Measurements from ENCODE around the gene BBS9.

Gene BBS9

GRCh38 chr7:33554576-33554975 lies 425.2 kb downstream of the BBS9 start:
- DNase-seq (ENCODE audit: low spot score) = no peak

- no peak for DNase-seq (ENCODE audit: low spot score)
Observed at GRCh38 chr7:33556472-33556871, 427.1 kb downstream of the BBS9 start.

- DNase-seq (ENCODE audit: low spot score) = no peak
Observed at GRCh38 chr7:33558549-33559323, 429.4 kb downstream of the BBS9 start.

GRCh38 chr7:33559324-33559710 lies 430.0 kb downstream of the BBS9 start:
- no peak for DNase-seq (ENCODE audit: low spot score)

GRCh38 chr7:33562996-33563395 lies 433.6 kb downstream of the BBS9 start:
- no peak for DNase-seq (ENCODE audit: low spot score)

GRCh38 chr7:33563651-33564050 lies 434.3 kb downstream of the BBS9 start:
- DNase-seq (ENCODE audit: low spot score) = no peak

- DNase-seq (ENCODE audit: low spot score) = no peak
Observed at GRCh38 chr7:33578166-33578565, 448.8 kb downstream of the BBS9 start.

- DNase-seq (ENCODE audit: low spot score) = no peak
Observed at GRCh38 chr7:33578881-33579672, 449.7 kb downstream of the BBS9 start.

GRCh38 chr7:33579673-33579960 lies 450.3 kb downstream of the BBS9 start:
- DNase-seq (ENCODE audit: low spot score) = no peak

- DNase-seq (ENCODE audit: low spot score) = no peak
Observed at GRCh38 chr7:33581236-33581635, 451.9 kb downstream of the BBS9 start.

GRCh38 chr7:33582104-33582503 lies 452.7 kb downstream of the BBS9 start:
- DNase-seq (ENCODE audit: low spot score) = no peak

GRCh38 chr7:33582533-33582932 lies 453.2 kb downstream of the BBS9 start:
- DNase-seq (ENCODE audit: low spot score) = no peak

- DNase-seq (ENCODE audit: low spot score) = no peak
Observed at GRCh38 chr7:33589911-33590310, 460.5 kb downstream of the BBS9 start.

- no peak for DNase-seq (ENCODE audit: low spot score)
Observed at GRCh38 chr7:33590916-33591315, 461.6 kb downstream of the BBS9 start.

- DNase-seq (ENCODE audit: low spot score) = no peak
Observed at GRCh38 chr7:33591490-33591889, 462.1 kb downstream of the BBS9 start.

GRCh38 chr7:33592718-33593117 lies 463.4 kb downstream of the BBS9 start:
- no peak for DNase-seq (ENCODE audit: low spot score)

- DNase-seq (ENCODE audit: low spot score) = no peak
Observed at GRCh38 chr7:33593611-33594010, 464.2 kb downstream of the BBS9 start.

- no peak for DNase-seq (ENCODE audit: low spot score)
Observed at GRCh38 chr7:33596686-33597085, 467.3 kb downstream of the BBS9 start.

GRCh38 chr7:33597181-33597580 lies 467.8 kb downstream of the BBS9 start:
- no peak for DNase-seq (ENCODE audit: low spot score)

GRCh38 chr7:33601101-33601500 lies 471.7 kb downstream of the BBS9 start:
- no peak for DNase-seq (ENCODE audit: low spot score)

GRCh38 chr7:33601884-33602283 lies 472.5 kb downstream of the BBS9 start:
- DNase-seq (ENCODE audit: low spot score) = no peak

GRCh38 chr7:33604056-33604455 lies 474.7 kb downstream of the BBS9 start:
- DNase-seq (ENCODE audit: low spot score) = no peak

GRCh38 chr7:33610918-33611317 lies 481.6 kb downstream of the BBS9 start:
- DNase-seq (ENCODE audit: low spot score) = no peak

GRCh38 chr7:33612442-33612841 lies 483.1 kb downstream of the BBS9 start:
- DNase-seq (ENCODE audit: low spot score) = no peak

Measured in CD4-positive, alpha-beta T cell treated with Interleukin-6 at 100 ng/mL for 8 hours (primary cell).